Mesendoderm (in vitro differentiated cells): ENCODE results near the gene PLEKHG4.

Experiments
- DNase-seq: peaks from one replicate; pipeline ENCODE4 v3.0.0; 2013
- H2AK5ac ChIP-seq: 2 replicates; pipeline ENCODE4 v1.6.1; 2013; ENCODE audit warnings: low read length, inconsistent platforms
- H2BK120ac ChIP-seq: 2 replicates; pipeline ENCODE4 v1.6.1; 2013; ENCODE audit warnings: low read depth, mild to moderate bottlenecking, low read length, moderate library complexity, mixed read lengths
- H2BK15ac ChIP-seq: replicated peaks from 2 replicates; pipeline ENCODE4 v1.6.1; 2013; ENCODE audit warnings: low read depth, mild to moderate bottlenecking, moderate library complexity
- H2BK5ac ChIP-seq: 2 replicates; pipeline ENCODE4 v1.6.1; 2013; ENCODE audit warnings: low read length, inconsistent platforms
- H3K18ac ChIP-seq: 2 replicates; pipeline ENCODE4 v1.6.1; 2013; ENCODE audit warnings: mild to moderate bottlenecking, low read length, mixed read lengths
- H3K23ac ChIP-seq: one replicate; pipeline ENCODE4 v1.6.1; 2013; ENCODE audit warnings: low read length
- H3K27ac ChIP-seq: 2 replicates; pipeline ENCODE4 v1.5.1; 2013; ENCODE audit warnings: low read depth, mild to moderate bottlenecking, inconsistent platforms, low read length, moderate library complexity
- H3K27me3 ChIP-seq: 2 replicates; pipeline ENCODE4 v1.6.1; 2013; ENCODE audit warnings: low read length, control low read depth, mild to moderate bottlenecking, inconsistent platforms; ENCODE audit not compliant: insufficient read depth, poor library complexity
- H3K36me3 ChIP-seq: 2 replicates; pipeline ENCODE4 v1.6.1; 2013; ENCODE audit warnings: low read length, inconsistent platforms; ENCODE audit not compliant: control insufficient read depth, insufficient read depth
- H3K4ac ChIP-seq: one replicate; pipeline ENCODE4 v1.6.1; 2013; ENCODE audit warnings: low read depth, mild to moderate bottlenecking, low read length, moderate library complexity
- H3K4me1 ChIP-seq: 2 replicates; pipeline ENCODE4 v1.6.1; 2013; ENCODE audit warnings: low read depth, low read length, inconsistent platforms; ENCODE audit not compliant: control insufficient read depth
- H3K4me2 ChIP-seq: 2 replicates; pipeline ENCODE4 v1.6.1; 2013; ENCODE audit warnings: low read length
- H3K4me3 ChIP-seq: 2 replicates; pipeline ENCODE4 v1.5.1; 2013; ENCODE audit warnings: mild to moderate bottlenecking, low read length
- H3K56ac ChIP-seq: one replicate; pipeline ENCODE4 v1.6.1; 2013; ENCODE audit warnings: low read length
- H3K79me1 ChIP-seq: 2 replicates; pipeline ENCODE4 v1.6.1; 2013; ENCODE audit warnings: low read length, inconsistent platforms
- H3K79me2 ChIP-seq: 2 replicates; pipeline ENCODE4 v1.6.1; 2013; ENCODE audit warnings: mild to moderate bottlenecking, low read length; ENCODE audit not compliant: control insufficient read depth, insufficient read depth
- H3K9ac ChIP-seq: 2 replicates; pipeline ENCODE4 v1.6.1; 2013; ENCODE audit warnings: low read length, inconsistent platforms
- H4K5ac ChIP-seq: one replicate; pipeline ENCODE4 v1.6.1; 2013; ENCODE audit warnings: low read length
- H4K8ac ChIP-seq: one replicate; pipeline ENCODE4 v1.6.1; 2013; ENCODE audit warnings: low read depth, mild to moderate bottlenecking, control low read depth, low read length, moderate library complexity
- WGBS: extraction: QIAGEN DNeasy Blood & Tissue Kit; methylation state at CpG from one replicate; pipeline ENCODE4 v1.1.7; 2013; ENCODE audit warnings: low lambda C conversion rate, missing lambda C conversion rate; ENCODE audit not compliant: insufficient coverage; ENCODE audit errors: extremely low coverage; 5-methylcytosine and 5-hydroxymethylcytosine counted together

The PLEKHG4 gene

GRCh38 chr16:67235816-67236562 lies 43.3 kb upstream of the PLEKHG4 start:
- H3K27me3 ChIP-seq, result no peaks in the 10 kb centered on the region
- H3K79me1 ChIP-seq, result no peaks in the 10 kb centered on the region
- H3K4me1 ChIP-seq, result peaks cover 3% of the 10 kb centered on the region
- no peak overlapping the region for H3K9ac ChIP-seq
- no peak overlapping the region for H3K18ac ChIP-seq
- no peak overlapping the region for H2AK5ac ChIP-seq
- no peak overlapping the region for H4K8ac ChIP-seq
- H3K79me2 ChIP-seq, result no peaks in the 10 kb centered on the region
- H4K5ac ChIP-seq, result no peak overlapping the region
- H2BK120ac ChIP-seq, result no peak overlapping the region
- peaks cover 16% of the 10 kb centered on the region for H3K36me3 ChIP-seq
- no peak overlapping the region for H3K23ac ChIP-seq
- no peak overlapping the region for H3K4ac ChIP-seq
- WGBS, result no CpG with 5 or more reads among the region's 17 CpGs
- no peak overlapping the region for H2BK5ac ChIP-seq
- H2BK15ac ChIP-seq, result no peak overlapping the region
- no peak overlapping the region for H3K4me3 ChIP-seq
- no peak overlapping the region for H3K27ac ChIP-seq
- H3K56ac ChIP-seq, result no peak overlapping the region
- DNase-seq, result no peak
- no peak overlapping the region for H3K4me2 ChIP-seq

- no peak overlapping the region for H4K5ac ChIP-seq
- no peak overlapping the region for H3K18ac ChIP-seq
- no CpG with 5 or more reads among the region's 50 CpGs for WGBS
- no peak overlapping the region for H2BK5ac ChIP-seq
- H2BK120ac ChIP-seq, result no peak overlapping the region
- H2BK15ac ChIP-seq, result no peak overlapping the region
- no peak overlapping the region for H3K27ac ChIP-seq
- no peak overlapping the region for H3K4me3 ChIP-seq
- no peak overlapping the region for H3K56ac ChIP-seq
- H4K8ac ChIP-seq, result no peak overlapping the region
- no peak overlapping the region for H3K4ac ChIP-seq
- no peaks in the 10 kb centered on the region for H3K27me3 ChIP-seq
- no peaks in the 10 kb centered on the region for H3K79me2 ChIP-seq
- H3K4me2 ChIP-seq, result no peak overlapping the region
- peaks cover 11% of the 10 kb centered on the region for H3K4me1 ChIP-seq
- no peak overlapping the region for H3K23ac ChIP-seq
- peaks cover 11% of the 10 kb centered on the region for H3K36me3 ChIP-seq
- DNase-seq, result peak; percentile 89
- H3K79me1 ChIP-seq, result no peaks in the 10 kb centered on the region
- no peak overlapping the region for H2AK5ac ChIP-seq
- no peak overlapping the region for H3K9ac ChIP-seq
Observed at GRCh38 chr16:67236563-67237395, 42.6 kb upstream of the PLEKHG4 start.

GRCh38 chr16:67237396-67238277 lies 41.7 kb upstream of the PLEKHG4 start:
- Histone ChIP-seq H3K56ac (no peak overlapping the region), H3K79me1 (peaks cover 5% of the 10 kb centered on the region), H3K4me1 (peaks cover 13% of the 10 kb centered on the region), H3K27me3 (no peaks in the 10 kb centered on the region), H2BK5ac (no peak overlapping the region), H4K8ac (no peak overlapping the region), H3K36me3 (peaks cover 9% of the 10 kb centered on the region), H3K9ac (no peak overlapping the region), H3K79me2 (peaks cover 5% of the 10 kb centered on the region), H3K23ac (no peak overlapping the region), H3K4me2 (no peak overlapping the region), H4K5ac (no peak overlapping the region), H3K4ac (no peak overlapping the region), H3K27ac (no peak overlapping the region), H2BK15ac (no peak overlapping the region), H2BK120ac (no peak overlapping the region), H2AK5ac (no peak overlapping the region), H3K4me3 (no peak overlapping the region), H3K18ac (no peak overlapping the region)
- no CpG with 5 or more reads among the region's 16 CpGs for WGBS
- DNase-seq, result no peak

GRCh38 chr16:67238278-67238575 lies 41.1 kb upstream of the PLEKHG4 start:
- Histone ChIP-seq H3K79me1 (peaks cover 5% of the 10 kb centered on the region), H4K8ac (no peak overlapping the region), H3K4me2 (no peak overlapping the region), H3K9ac (no peak overlapping the region), H4K5ac (no peak overlapping the region), H2BK120ac (no peak overlapping the region), H3K23ac (no peak overlapping the region), H2BK15ac (no peak overlapping the region), H2BK5ac (no peak overlapping the region), H3K79me2 (peaks cover 7% of the 10 kb centered on the region), H3K56ac (no peak overlapping the region), H3K36me3 (peaks cover 9% of the 10 kb centered on the region), H3K4me3 (no peak overlapping the region), H2AK5ac (no peak overlapping the region), H3K27ac (no peak overlapping the region), H3K27me3 (no peaks in the 10 kb centered on the region), H3K4ac (no peak overlapping the region), H3K18ac (no peak overlapping the region), H3K4me1 (peaks cover 13% of the 10 kb centered on the region)
- WGBS, result no CpG with 5 or more reads among the region's 3 CpGs
- DNase-seq, result no peak

GRCh38 chr16:67238806-67239470 lies 40.4 kb upstream of the PLEKHG4 start:
- H3K56ac ChIP-seq, result no peak overlapping the region
- no peak overlapping the region for H4K8ac ChIP-seq
- H2BK15ac ChIP-seq, result no peak overlapping the region
- H3K27ac ChIP-seq, result no peak overlapping the region
- H4K5ac ChIP-seq, result no peak overlapping the region
- H3K27me3 ChIP-seq, result no peaks in the 10 kb centered on the region
- H3K79me2 ChIP-seq, result peaks cover 7% of the 10 kb centered on the region
- H3K23ac ChIP-seq, result no peak overlapping the region
- WGBS, result no CpG with 5 or more reads among the region's 9 CpGs
- H3K79me1 ChIP-seq, result peaks cover 5% of the 10 kb centered on the region
- H3K4me2 ChIP-seq, result no peak overlapping the region
- no peak overlapping the region for H3K9ac ChIP-seq
- no peak overlapping the region for H3K18ac ChIP-seq
- H3K4me1 ChIP-seq, result peaks cover 13% of the 10 kb centered on the region
- H3K4ac ChIP-seq, result no peak overlapping the region
- DNase-seq, result no peak
- no peak overlapping the region for H2BK5ac ChIP-seq
- H3K4me3 ChIP-seq, result no peak overlapping the region
- H2AK5ac ChIP-seq, result no peak overlapping the region
- H3K36me3 ChIP-seq, result peaks cover 8% of the 10 kb centered on the region
- no peak overlapping the region for H2BK120ac ChIP-seq
